ENCODE measurements around the gene CNOT2.

DNA sequence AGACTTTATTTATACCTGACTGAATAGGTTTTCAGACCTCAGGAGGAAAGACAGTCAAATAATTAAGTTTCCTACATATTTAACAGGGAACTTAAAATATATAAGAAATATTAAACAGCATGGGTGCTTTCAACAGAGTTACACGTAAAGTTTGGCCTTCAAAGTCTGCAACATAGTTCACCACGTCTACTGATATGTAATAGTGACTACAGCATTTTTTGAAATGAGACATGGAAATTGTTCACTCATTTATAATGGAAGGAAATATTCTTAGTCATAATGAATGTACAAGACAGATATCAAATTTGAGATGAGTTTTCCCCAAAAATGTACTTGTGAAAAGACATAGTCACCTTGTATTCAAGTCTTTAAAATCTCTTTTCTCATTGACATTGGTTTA lies 66.1 kb downstream of the CNOT2 start:
- TF ChIP-seq, protein P1, sequence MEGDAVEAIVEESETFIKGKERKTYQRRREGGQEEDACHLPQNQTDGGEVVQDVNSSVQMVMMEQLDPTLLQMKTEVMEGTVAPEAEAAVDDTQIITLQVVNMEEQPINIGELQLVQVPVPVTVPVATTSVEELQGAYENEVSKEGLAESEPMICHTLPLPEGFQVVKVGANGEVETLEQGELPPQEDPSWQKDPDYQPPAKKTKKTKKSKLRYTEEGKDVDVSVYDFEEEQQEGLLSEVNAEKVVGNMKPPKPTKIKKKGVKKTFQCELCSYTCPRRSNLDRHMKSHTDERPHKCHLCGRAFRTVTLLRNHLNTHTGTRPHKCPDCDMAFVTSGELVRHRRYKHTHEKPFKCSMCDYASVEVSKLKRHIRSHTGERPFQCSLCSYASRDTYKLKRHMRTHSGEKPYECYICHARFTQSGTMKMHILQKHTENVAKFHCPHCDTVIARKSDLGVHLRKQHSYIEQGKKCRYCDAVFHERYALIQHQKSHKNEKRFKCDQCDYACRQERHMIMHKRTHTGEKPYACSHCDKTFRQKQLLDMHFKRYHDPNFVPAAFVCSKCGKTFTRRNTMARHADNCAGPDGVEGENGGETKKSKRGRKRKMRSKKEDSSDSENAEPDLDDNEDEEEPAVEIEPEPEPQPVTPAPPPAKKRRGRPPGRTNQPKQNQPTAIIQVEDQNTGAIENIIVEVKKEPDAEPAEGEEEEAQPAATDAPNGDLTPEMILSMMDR (IDR thresholded peaks at IDR 0.05; ENCODE audit: poor library complexity): no peak
- no peak for TF ChIP-seq EZH2 (IDR thresholded peaks at IDR 0.05; ENCODE audit: borderline replicate concordance)
